Hepatocyte (in vitro differentiated cells): ENCODE results near the gene MSI2. TPM values are rescaled to one million over a fixed set of nuclear protein-coding genes. Genes with fewer than 3 reads are reported as not detected.

Experiments used
- DNase-seq: peaks from one replicate; pipeline ENCODE4 v3.0.0-alpha.2; 2016; ENCODE audit warnings: low spot score
- H2AFZ ChIP-seq: fragments of 200-600 bp; sonication (generic); 2 replicates; pipeline ENCODE4 v1.6.0; 2016; ENCODE audit warnings: antibody characterized with exemption, mild to moderate bottlenecking
- H3K27ac ChIP-seq: fragments of 200-600 bp; sonication (generic); 2 replicates; pipeline ENCODE4 v1.5.1; 2016; ENCODE audit warnings: mild to moderate bottlenecking
- H3K27me3 ChIP-seq: fragments of 200-600 bp; sonication (generic); 2 replicates; pipeline ENCODE4 v1.6.1; 2016
- H3K36me3 ChIP-seq: fragments of 200-600 bp; sonication (generic); replicated peaks from 2 replicates; pipeline ENCODE4 v1.5.1; 2016; ENCODE audit warnings: low read depth; ENCODE audit not compliant: insufficient read depth
- H3K4me1 ChIP-seq: fragments of 200-600 bp; sonication (generic); 2 replicates; pipeline ENCODE4 v1.5.1; 2016; ENCODE audit warnings: mild to moderate bottlenecking, moderate library complexity; ENCODE audit not compliant: insufficient read depth
- H3K4me2 ChIP-seq: fragments of 200-600 bp; sonication (generic); 2 replicates; pipeline ENCODE4 v1.6.0; 2016
- H3K4me3 ChIP-seq: fragments of 200-600 bp; sonication (generic); 2 replicates; pipeline ENCODE4 v1.5.1; 2016; ENCODE audit warnings: mild to moderate bottlenecking
- H3K79me2 ChIP-seq: fragments of 200-600 bp; sonication (generic); 2 replicates; pipeline ENCODE4 v1.6.0; 2017; ENCODE audit warnings: mild to moderate bottlenecking
- H3K9me2 ChIP-seq: fragments of 200-600 bp; sonication (generic); replicated peaks from 2 replicates; pipeline ENCODE4 v1.6.0; 2017; ENCODE audit warnings: mild to moderate bottlenecking; ENCODE audit not compliant: insufficient read depth
- H3K9me3 ChIP-seq: fragments of 200-600 bp; sonication (generic); 2 replicates; pipeline ENCODE4 v1.5.1; 2016; ENCODE audit warnings: low read depth, mild to moderate bottlenecking
- H4K20me1 ChIP-seq: fragments of 200-600 bp; sonication (generic); 2 replicates; pipeline ENCODE4 v1.6.0; 2016; ENCODE audit warnings: mild to moderate bottlenecking; ENCODE audit not compliant: insufficient read depth, poor library complexity, severe bottlenecking
- EZH2 ChIP-seq: fragments of 200-600 bp; sonication (generic); IDR thresholded peaks from 2 replicates; pipeline ENCODE4 v1.6.1; 2016; ENCODE audit warnings: antibody characterized with exemption, mild to moderate bottlenecking, borderline replicate concordance
- EZH2phosphoT487 ChIP-seq: fragments of 200-600 bp; sonication (generic); IDR thresholded peaks from one replicate; pipeline ENCODE4 v1.6.1; 2018; ENCODE audit warnings: antibody characterized with exemption, mild to moderate bottlenecking, low read depth, moderate library complexity; ENCODE audit not compliant: unreplicated experiment, severe bottlenecking
- WGBS: methylation state at CpG from one replicate; pipeline ENCODE4 v1.1.6; 2016; ENCODE audit warnings: low lambda C conversion rate; ENCODE audit errors: missing lambda C conversion rate; 5-methylcytosine and 5-hydroxymethylcytosine counted together
- polyA plus RNA-seq: library from polyadenylated mRNA; unstranded; fragments of >200 nt; fragmentation: Nextera tagmentation; extraction: Ambion mirVana; gene quantifications from 2 replicates; pipeline ENCODE4 v1.2.1, GENCODE V29; 2016
- total RNA-seq: library from RNA; depleted of rRNA; stranded (reverse); fragments of >200 nt; gene quantifications from 2 replicates; pipeline ENCODE4 v1.2.3, GENCODE V29; 2014
- TF ChIP-seq, protein P1 (sequence below): fragments of 200-600 bp; sonication (generic); IDR thresholded peaks from 2 replicates; pipeline ENCODE4 v1.5.1; 2016; ENCODE audit warnings: antibody characterized with exemption, mild to moderate bottlenecking; ENCODE audit not compliant: poor library complexity

Gene MSI2
- total and polyA plus RNA-seq, 2 experiments from 2014 or later: 16.1 to 60.6 TPM

DNA sequence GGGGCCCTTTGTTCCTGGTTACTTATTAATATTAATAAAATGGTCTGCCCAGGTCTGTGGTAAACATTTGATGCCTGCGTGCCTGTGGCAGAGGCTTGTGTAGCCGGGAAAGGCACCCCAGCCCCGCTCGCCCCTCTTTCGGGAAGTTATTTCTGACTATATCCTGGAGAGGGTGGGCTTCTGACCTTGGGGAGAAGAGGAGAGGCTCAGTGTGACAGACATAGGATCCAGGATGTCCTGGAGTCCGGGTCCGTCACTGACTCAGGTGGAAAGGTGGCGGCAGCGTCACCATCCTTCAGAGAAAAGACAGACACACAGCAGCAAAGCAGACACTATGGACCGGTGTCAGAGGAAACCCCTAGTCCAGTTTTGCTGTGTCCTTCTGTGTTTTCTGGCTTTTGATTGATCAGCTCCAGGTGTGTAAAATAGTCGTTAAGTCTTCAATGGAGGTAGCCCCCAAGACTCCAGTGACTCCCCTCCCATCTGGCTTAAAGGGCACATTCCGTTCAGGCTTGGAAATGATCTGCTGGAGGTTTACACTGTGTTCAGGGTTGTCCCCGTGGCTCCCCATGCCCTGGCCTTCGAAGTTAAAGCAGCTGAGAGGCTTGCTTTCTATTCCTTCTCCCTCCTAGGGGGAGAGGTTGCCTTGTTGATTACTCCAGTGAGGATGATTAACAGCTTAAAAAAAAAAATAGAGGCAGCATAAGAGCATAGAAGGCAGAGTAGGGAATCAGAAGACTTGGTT lies 407.2 kb downstream of the MSI2 start:
- H4K20me1 ChIP-seq: no peaks in the 10 kb centered on the region
- H3K9me2 ChIP-seq: no peaks in the 10 kb centered on the region
- H3K9me3 ChIP-seq: no peaks in the 10 kb centered on the region
- peaks cover 5% of the 10 kb centered on the region for H3K36me3 ChIP-seq
- H3K4me1 ChIP-seq: peaks cover 24% of the 10 kb centered on the region
- H3K4me3 ChIP-seq: no peak overlapping the region
- H3K79me2 ChIP-seq: no peaks in the 10 kb centered on the region
- peak overlapping the region; percentile 50 for H3K4me2 ChIP-seq
- 89% methylated on average over 14 of the region's 14 CpGs for WGBS
- no peak overlapping the region for H2AFZ ChIP-seq
- peak overlapping the region; percentile 81 for H3K27ac ChIP-seq
- TF ChIP-seq EZH2phosphoT487: no peak
- TF ChIP-seq, protein P1, sequence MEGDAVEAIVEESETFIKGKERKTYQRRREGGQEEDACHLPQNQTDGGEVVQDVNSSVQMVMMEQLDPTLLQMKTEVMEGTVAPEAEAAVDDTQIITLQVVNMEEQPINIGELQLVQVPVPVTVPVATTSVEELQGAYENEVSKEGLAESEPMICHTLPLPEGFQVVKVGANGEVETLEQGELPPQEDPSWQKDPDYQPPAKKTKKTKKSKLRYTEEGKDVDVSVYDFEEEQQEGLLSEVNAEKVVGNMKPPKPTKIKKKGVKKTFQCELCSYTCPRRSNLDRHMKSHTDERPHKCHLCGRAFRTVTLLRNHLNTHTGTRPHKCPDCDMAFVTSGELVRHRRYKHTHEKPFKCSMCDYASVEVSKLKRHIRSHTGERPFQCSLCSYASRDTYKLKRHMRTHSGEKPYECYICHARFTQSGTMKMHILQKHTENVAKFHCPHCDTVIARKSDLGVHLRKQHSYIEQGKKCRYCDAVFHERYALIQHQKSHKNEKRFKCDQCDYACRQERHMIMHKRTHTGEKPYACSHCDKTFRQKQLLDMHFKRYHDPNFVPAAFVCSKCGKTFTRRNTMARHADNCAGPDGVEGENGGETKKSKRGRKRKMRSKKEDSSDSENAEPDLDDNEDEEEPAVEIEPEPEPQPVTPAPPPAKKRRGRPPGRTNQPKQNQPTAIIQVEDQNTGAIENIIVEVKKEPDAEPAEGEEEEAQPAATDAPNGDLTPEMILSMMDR: no peak
- TF ChIP-seq EZH2: no peak
- no peaks in the 10 kb centered on the region for H3K27me3 ChIP-seq
- DNase-seq: no peak

DNA sequence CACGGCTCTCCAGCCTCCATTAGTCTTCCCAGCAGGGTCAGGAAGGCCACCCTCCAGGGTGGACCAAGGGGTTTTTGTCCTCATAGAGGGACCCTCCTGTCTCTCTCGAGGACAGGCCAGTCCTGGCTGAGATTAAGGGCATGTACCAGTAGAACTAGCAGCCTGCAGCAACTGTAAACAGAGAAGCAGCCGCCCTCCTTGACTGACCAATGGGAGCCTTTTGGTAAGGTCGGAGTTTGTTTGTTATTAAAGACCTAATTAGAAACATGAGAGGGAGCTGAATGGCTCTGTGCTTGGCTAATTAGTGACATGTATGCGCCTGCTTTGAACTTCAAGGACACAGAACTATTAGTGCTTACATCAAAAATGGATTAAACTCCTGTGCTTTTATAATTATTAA lies 408.8 kb downstream of the MSI2 start:
- TF ChIP-seq, protein P1: no peak
- TF ChIP-seq EZH2: no peak
- no peak for TF ChIP-seq EZH2phosphoT487
- WGBS: 40% methylated on average over 5 of the region's 5 CpGs
- Histone ChIP-seq H4K20me1 (no peaks in the 10 kb centered on the region), H3K36me3 (peaks cover 5% of the 10 kb centered on the region), H3K9me3 (no peaks in the 10 kb centered on the region), H3K27ac (peak overlapping the region; percentile 13), H3K4me1 (peaks cover 24% of the 10 kb centered on the region), H3K79me2 (no peaks in the 10 kb centered on the region), H3K9me2 (no peaks in the 10 kb centered on the region), H3K4me2 (no peak overlapping the region), H3K27me3 (no peaks in the 10 kb centered on the region), H3K4me3 (no peak overlapping the region), H2AFZ (no peak overlapping the region)
- no peak for DNase-seq

DNA sequence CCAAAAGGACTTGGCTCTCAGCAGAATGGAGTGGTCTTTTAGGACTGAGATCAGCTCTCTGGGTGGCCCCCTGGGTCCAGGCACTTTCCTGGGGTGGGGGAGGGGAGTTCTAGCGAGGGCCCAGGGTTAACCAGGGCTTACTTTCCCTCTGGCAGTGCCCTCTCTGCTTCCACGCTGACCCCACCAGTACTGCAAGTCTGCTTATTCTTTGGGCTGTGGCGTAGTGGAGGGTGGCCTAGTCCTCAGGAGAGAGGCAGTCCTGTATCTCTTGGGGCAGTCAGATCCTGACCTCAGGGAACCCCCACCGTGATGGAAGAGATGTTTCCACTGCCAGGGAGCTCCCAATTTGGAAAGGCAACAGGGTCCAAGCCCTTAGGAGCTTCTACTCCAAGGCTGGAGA lies 409.4 kb downstream of the MSI2 start:
- Histone ChIP-seq H3K27ac (no peak overlapping the region), H3K79me2 (no peaks in the 10 kb centered on the region), H3K9me3 (no peaks in the 10 kb centered on the region), H3K4me3 (no peak overlapping the region), H3K4me1 (peaks cover 24% of the 10 kb centered on the region), H4K20me1 (no peaks in the 10 kb centered on the region), H3K4me2 (no peak overlapping the region), H2AFZ (no peak overlapping the region), H3K9me2 (no peaks in the 10 kb centered on the region), H3K27me3 (no peaks in the 10 kb centered on the region), H3K36me3 (no peaks in the 10 kb centered on the region)
- WGBS: 57% methylated on average over 4 of the region's 4 CpGs
- TF ChIP-seq, protein P1: no peak
- TF ChIP-seq EZH2phosphoT487 (no peak), EZH2 (no peak)
- no peak for DNase-seq
